T-cell (primary cell): Measurements from ENCODE around the gene ALOXE3. TPM values are rescaled to one million over a fixed set of nuclear protein-coding genes. Genes with fewer than 3 reads are reported as not detected.

Experiments
- ATAC-seq, 4 experiments: fragments of 200-7000 bp in 3 of 4; fragments of 150-1000 bp in 1 of 4; cut with Tn5 transposase; replicated peaks in 1 of 4; 1 replicate in 3 of 4; 2 replicates in 1 of 4; pipeline ENCODE4 v1.10.0; 2021; ENCODE audit warnings: moderate library complexity in 3 of 4, mild to moderate bottlenecking in 2 of 4, moderate number of reproducible peaks in 1 of 4
- CTCF ChIA-PET, 2 donors: fragments of 300-600 bp; sonication (Branson Sonifier 250); formaldehyde crosslinking; loops; one replicate each; lab custom pipeline; 2022; ENCODE audit warnings: antibody characterized with exemption in 2 of 2; lab: Charles Lee
- POLR2A ChIA-PET, 2 donors: fragments of 300-600 bp; sonication (Branson Sonifier 250); formaldehyde crosslinking; loops; one replicate each; lab custom pipeline; 2022; ENCODE audit warnings: antibody characterized with exemption in 2 of 2; lab: Charles Lee
- DNase-seq, 35 experiments: peaks; one replicate each; pipeline versions ENCODE4 v3.0.0 to v3.0.0-alpha.2; 2013 to 2023
- H3K27ac ChIP-seq: one replicate; pipeline ENCODE4 v1.5.1; 2013; ENCODE audit warnings: low read length
- H3K27me3 ChIP-seq, 2 experiments: replicated peaks in 1 of 2; 1 replicate in 1 of 2; 2 replicates in 1 of 2; pipeline versions ENCODE4 v1.6.1 to v1.7.0; 2013; ENCODE audit warnings: low read length in 1 of 2, mixed read lengths in 1 of 2; ENCODE audit not compliant: control insufficient read depth in 2 of 2, insufficient read depth in 2 of 2; ENCODE audit errors: extremely low read depth in 1 of 2
- H3K36me3 ChIP-seq, 2 donors: 1 replicate in 1 of 2; 2 replicates in 1 of 2; pipeline versions ENCODE4 v1.6.1 to v1.7.0; 2013; ENCODE audit warnings: low read length in 1 of 2; ENCODE audit not compliant: control insufficient read depth in 2 of 2, insufficient read depth in 1 of 2; ENCODE audit errors: extremely low read depth in 1 of 2
- H3K4me1 ChIP-seq, 2 experiments: 1 replicate in 1 of 2; 2 replicates in 1 of 2; pipeline versions ENCODE4 v1.6.1 to v1.7.0; 2013; ENCODE audit warnings: low read length in 2 of 2, mixed read lengths in 1 of 2; ENCODE audit not compliant: insufficient read depth in 2 of 2, control insufficient read depth in 1 of 2; ENCODE audit errors: extremely low read depth in 1 of 2
- H3K4me3 ChIP-seq, 2 donors: 1 replicate in 1 of 2; 2 replicates in 1 of 2; pipeline versions ENCODE4 v1.5.1 to v1.7.0; 2013; ENCODE audit warnings: mild to moderate bottlenecking in 2 of 2, low read length in 1 of 2, moderate library complexity in 1 of 2; ENCODE audit not compliant: control insufficient read depth in 1 of 2; ENCODE audit errors: extremely low read depth in 1 of 2
- H3K9me3 ChIP-seq: 2 replicates; pipeline ENCODE4 v1.7.0; 2013
- H3K27ac Mint-ChIP-seq, 2 donors: one replicate each; pipeline ENCODE4 v1.8.0; 2020 to 2021; ENCODE audit warnings: mild to moderate bottlenecking in 2 of 2, mixed read lengths in 2 of 2
- H3K27me3 Mint-ChIP-seq, 2 donors: one replicate each; pipeline ENCODE4 v1.8.0; 2021 to 2022; ENCODE audit warnings: mixed read lengths in 2 of 2
- H3K36me3 Mint-ChIP-seq: one replicate; pipeline ENCODE4 v1.8.0; 2021; ENCODE audit warnings: mixed read lengths
- H3K4me1 Mint-ChIP-seq, 3 donors: one replicate each; pipeline ENCODE4 v1.8.0; 2020 to 2022; ENCODE audit warnings: mixed read lengths in 3 of 3, mild to moderate bottlenecking in 1 of 3
- H3K4me3 Mint-ChIP-seq, 3 donors: one replicate each; pipeline ENCODE4 v1.8.0; 2020 to 2022; ENCODE audit warnings: mild to moderate bottlenecking in 3 of 3, mixed read lengths in 3 of 3, moderate library complexity in 3 of 3
- H3K9me3 Mint-ChIP-seq, 3 donors: one replicate each; pipeline ENCODE4 v1.8.0; 2020 to 2022; ENCODE audit warnings: mixed read lengths in 3 of 3
- WGBS: methylation state at CpG from one replicate; pipeline ENCODE4 v1.1.5; 2013; ENCODE audit warnings: missing lambda C conversion rate; ENCODE audit not compliant: insufficient coverage; 5-methylcytosine and 5-hydroxymethylcytosine counted together
- total RNA-seq, 35 experiments: library from RNA in 6 of 35; stranded (reverse) in 6 of 35; fragments of 120-200 nt in 1 of 35; gene quantifications; one replicate each; pipeline versions ENCODE4 v1.2.1 to v1.2.4 and lab custom pipeline; 2013 to 2026

Gene ALOXE3
- total RNA-seq, 5 donors from 2014 or later (not counting 1 experiment from before 2014, with no cell fraction given) = 0.13 to 1.2 (median 0.19) TPM; not detected in 1

DNA sequence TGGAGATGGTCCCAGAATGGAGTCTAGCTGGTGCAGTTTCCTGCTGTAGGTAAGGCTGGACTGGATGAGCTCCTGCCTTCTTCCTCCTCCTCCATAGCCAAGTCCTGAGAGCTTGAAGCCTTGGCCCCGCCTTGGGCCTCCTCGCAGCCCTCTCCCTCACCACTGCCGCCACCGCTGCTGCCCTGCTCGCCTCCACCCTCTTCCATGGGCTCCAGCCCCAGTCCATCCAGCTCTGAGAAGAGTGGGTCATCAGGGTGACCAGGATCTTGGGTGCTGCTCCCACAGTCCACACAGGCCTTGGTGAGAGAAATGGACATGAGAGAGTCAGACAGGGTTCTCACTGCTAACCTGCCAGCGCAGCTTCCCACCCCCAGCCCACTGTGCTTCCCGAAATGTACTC, 22.7 kb upstream of the ALOXE3 start:
- Histone ChIP-seq H3K4me3 (no peak overlapping the region), H3K27me3 (no peaks in the 10 kb centered on the region), H3K36me3 (peaks cover 21 to 61% of the 10 kb centered on the region in 2 donors), H3K9me3 (no peaks in the 10 kb centered on the region), H3K27ac (no peak overlapping the region), H3K4me1 (peaks cover 10 to 28% of the 10 kb centered on the region in 2 experiments)
- 100% methylated on average over 2 of the region's 7 CpGs for WGBS
- DNase-seq = peak in 3 of 35 experiments; percentile 6 to 22 (median 14)
- Mint-ChIP-seq H3K9me3 (no peaks in the 10 kb centered on the region), H3K27me3 (no peaks in the 10 kb centered on the region), H3K36me3 (peaks cover 26% of the 10 kb centered on the region), H3K4me3 (no peak overlapping the region), H3K27ac (no peak overlapping the region), H3K4me1 (peaks cover 0 to 18% (median 2%) of the 10 kb centered on the region in 3 donors)
- no peak for ATAC-seq
- POLR2A ChIA-PET = interaction anchor here (0.5 to 2.5 kb wide), 9 partner anchors 9 to 70 kb away, joined by 3 to 19 read pairs (median 6); partner anchors contain the start of gene AURKB (in 1 of the 2)
- CTCF ChIA-PET = interaction anchor here in 1 of 2 donors (1.1 kb wide), 1 partner anchor 18 kb away, joined by 3 read pairs; no protein-coding TSS in a partner anchor

DNA sequence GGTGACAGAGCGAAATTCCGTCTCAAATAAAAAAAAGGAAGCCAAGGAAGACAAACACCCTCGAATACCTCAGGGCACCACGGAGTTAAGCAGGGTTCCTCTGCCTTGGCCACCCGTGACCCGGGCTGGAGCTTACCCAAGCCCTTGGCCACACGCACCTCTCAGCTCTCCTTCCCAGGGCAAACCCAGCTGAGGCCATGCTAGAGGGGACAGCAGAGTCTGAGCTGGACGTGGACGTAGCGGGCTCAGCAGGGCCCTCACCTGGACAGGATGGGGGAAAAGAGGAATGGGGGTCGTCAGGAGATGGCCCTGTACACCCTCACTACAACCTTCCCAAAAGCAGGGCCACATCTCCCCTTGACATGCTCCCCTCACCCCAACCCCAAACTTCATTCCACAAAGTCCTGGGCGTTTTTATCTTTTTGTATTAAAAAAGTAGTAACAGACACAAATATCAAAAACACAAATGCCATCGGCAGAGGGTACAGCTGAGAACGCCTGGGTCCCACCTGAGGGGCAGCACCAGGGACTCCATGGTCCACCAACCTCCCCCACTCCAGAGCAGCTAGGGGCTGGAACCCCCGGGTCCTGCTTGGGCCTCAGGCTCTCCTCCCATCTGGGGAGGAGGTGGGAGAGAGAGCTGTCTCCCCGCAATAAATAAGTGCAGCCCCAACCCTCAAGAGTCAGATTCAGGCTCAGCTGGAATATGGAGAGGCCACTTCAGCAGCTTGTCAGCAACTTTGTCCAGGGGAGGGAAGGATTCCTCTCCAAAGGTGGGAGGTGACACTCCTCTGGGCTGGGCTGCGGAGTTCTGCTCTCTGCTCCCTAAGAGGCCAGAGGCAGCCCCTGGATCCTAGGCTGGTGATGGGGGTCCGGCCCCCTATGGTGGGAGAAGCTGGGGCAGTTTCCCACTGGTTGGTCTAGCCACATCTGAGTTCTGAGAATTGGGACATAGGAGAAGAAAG, 22.0 kb upstream of the ALOXE3 start:
- peaks cover 0 to 15% (median 2%) of the 10 kb centered on the region in 3 donors for H3K4me1 Mint-ChIP-seq
- peaks cover 24% of the 10 kb centered on the region for H3K36me3 Mint-ChIP-seq
- CTCF ChIA-PET = interaction anchor here (1.1 to 1.6 kb wide), 2 partner anchors 16 to 18 kb away, joined by 3 to 7 read pairs; no protein-coding TSS in a partner anchor
- no peak overlapping the region for H3K4me3 ChIP-seq
- H3K36me3 ChIP-seq = peaks cover 21 to 54% of the 10 kb centered on the region in 2 donors
- POLR2A ChIA-PET = interaction anchor here (0.5 to 2.5 kb wide), 12 partner anchors 8 to 138 kb away, joined by 3 to 19 read pairs (median 5); partner anchors contain the start of gene AURKB (in 1 of the 2)
- 98% methylated on average over 5 of the region's 18 CpGs for WGBS
- no peaks in the 10 kb centered on the region for H3K9me3 Mint-ChIP-seq
- peak overlapping the region in 1 of 2 donors; percentile 19 for H3K27ac Mint-ChIP-seq
- H3K27ac ChIP-seq = peak overlapping the region; percentile 20
- no peak overlapping the region for H3K4me3 Mint-ChIP-seq
- DNase-seq = peak in 5 of 35 experiments; percentile 4 to 32 (median 14)
- H3K27me3 ChIP-seq = no peaks in the 10 kb centered on the region
- no peaks in the 10 kb centered on the region for H3K27me3 Mint-ChIP-seq
- ATAC-seq = no peak
- no peaks in the 10 kb centered on the region for H3K9me3 ChIP-seq
- H3K4me1 ChIP-seq = peaks cover 10 to 28% of the 10 kb centered on the region in 2 experiments

DNA sequence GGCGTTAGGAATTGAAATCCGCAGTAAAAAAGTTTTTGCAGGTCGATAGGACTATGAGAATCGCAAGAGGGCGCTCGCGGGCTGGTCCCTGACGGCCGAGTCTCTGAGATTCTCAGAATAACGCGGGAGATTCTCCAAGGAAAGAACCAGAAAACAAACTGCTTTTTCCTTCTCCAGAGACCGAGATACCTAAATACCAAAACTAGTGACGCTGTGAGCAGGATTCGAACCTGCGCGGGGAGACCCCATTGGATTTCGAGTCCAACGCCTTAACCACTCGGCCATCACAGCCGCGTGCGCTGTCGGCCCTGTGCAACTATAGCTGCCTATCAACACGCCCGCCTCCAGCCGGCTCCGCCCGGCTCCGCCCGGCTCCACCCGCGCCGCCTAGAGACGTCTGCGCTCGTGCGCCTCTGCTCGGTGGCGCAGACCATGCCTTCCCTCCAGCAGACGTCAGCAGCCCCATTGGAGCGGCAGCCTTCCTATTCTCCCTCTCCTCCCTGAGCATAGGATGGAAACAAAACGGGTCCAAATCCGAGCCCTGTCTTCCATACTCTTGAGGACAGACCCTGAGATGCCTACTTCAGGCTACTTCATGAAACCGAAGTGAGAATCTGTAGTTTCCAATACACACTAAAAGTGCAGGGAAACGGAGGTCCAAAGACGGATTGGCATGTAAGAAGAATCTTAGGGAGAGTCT, 20.5 kb upstream of the ALOXE3 start:
- DNase-seq = peak; percentile 89 to 98 (median 94)
- H3K9me3 ChIP-seq = no peaks in the 10 kb centered on the region
- Mint-ChIP-seq H3K4me3 (no peak overlapping the region), H3K36me3 (peaks cover 17% of the 10 kb centered on the region), H3K27me3 (no peaks in the 10 kb centered on the region), H3K4me1 (peaks cover 0 to 12% (median 2%) of the 10 kb centered on the region in 3 donors), H3K9me3 (no peaks in the 10 kb centered on the region), H3K27ac (no peak overlapping the region)
- CTCF ChIA-PET = interaction anchor here (0.6 to 2.6 kb wide), 15 partner anchors 9 to 594 kb away, joined by 3 to 23 read pairs (median 5); no protein-coding TSS in a partner anchor
- H3K36me3 ChIP-seq = peaks cover 13 to 38% of the 10 kb centered on the region in 2 donors
- H3K27me3 ChIP-seq = peaks cover 0 to 3% of the 10 kb centered on the region in 2 experiments
- peak overlapping the region; percentile 68 to 74 for H3K4me3 ChIP-seq
- POLR2A ChIA-PET = interaction anchor here (1.0 to 1.4 kb wide), 5 partner anchors 9 to 109 kb away, joined by 3 to 7 read pairs (median 5); partner anchors contain the start of gene CTC1 (in 1 of the 2)
- H3K27ac ChIP-seq = peak overlapping the region; percentile 97
- peak; percentile 80 to 97 (median 94) for ATAC-seq
- peaks cover 10 to 28% of the 10 kb centered on the region in 2 experiments for H3K4me1 ChIP-seq
- under 1% methylated on average over 42 of the region's 46 CpGs for WGBS

DNA sequence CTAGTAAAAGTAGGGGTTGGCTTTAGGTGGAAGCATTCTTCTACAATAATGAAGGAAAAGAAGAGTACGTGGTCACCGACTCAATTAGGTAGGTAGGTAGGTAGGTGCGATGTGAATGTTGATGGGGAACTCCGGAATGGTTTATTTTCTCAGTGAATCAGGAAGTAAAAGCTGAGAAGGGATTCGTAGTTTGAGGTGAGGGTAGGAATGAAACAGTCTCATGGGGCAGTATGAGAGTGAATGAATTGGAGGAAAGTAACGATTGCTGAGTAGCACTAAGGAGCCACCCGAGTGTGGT, 20.0 kb upstream of the ALOXE3 start:
- DNase-seq = no peak
- H3K36me3 Mint-ChIP-seq = peaks cover 14% of the 10 kb centered on the region
- Histone ChIP-seq H3K27me3 (peaks cover 0 to 7% of the 10 kb centered on the region in 2 experiments), H3K36me3 (peaks cover 11 to 33% of the 10 kb centered on the region in 2 donors), H3K9me3 (no peaks in the 10 kb centered on the region), H3K4me3 (peak overlapping the region; percentile 68 to 74), H3K27ac (peak overlapping the region; percentile 97), H3K4me1 (peaks cover 10 to 28% of the 10 kb centered on the region in 2 experiments)
- ChIA-PET POLR2A (interaction anchor here (0.5 to 1.2 kb wide), 7 partner anchors 8 to 907 kb away, joined by 3 to 7 read pairs (median 5); partner anchors contain the start of gene CTC1 (in 1 of the 2)), CTCF (interaction anchor here (0.6 to 2.6 kb wide), 17 partner anchors 10 to 595 kb away, joined by 3 to 23 read pairs (median 5); no protein-coding TSS in a partner anchor)
- ATAC-seq = peak in 2 of 4 experiments; percentile 0
- no peaks in the 10 kb centered on the region for H3K9me3 Mint-ChIP-seq
- no peak overlapping the region for H3K4me3 Mint-ChIP-seq
- 0% methylated on average over 5 of the region's 7 CpGs for WGBS
- H3K27ac Mint-ChIP-seq = no peak overlapping the region
- no peaks in the 10 kb centered on the region for H3K27me3 Mint-ChIP-seq
- H3K4me1 Mint-ChIP-seq = peaks cover 0 to 9% (median 2%) of the 10 kb centered on the region in 3 donors

DNA sequence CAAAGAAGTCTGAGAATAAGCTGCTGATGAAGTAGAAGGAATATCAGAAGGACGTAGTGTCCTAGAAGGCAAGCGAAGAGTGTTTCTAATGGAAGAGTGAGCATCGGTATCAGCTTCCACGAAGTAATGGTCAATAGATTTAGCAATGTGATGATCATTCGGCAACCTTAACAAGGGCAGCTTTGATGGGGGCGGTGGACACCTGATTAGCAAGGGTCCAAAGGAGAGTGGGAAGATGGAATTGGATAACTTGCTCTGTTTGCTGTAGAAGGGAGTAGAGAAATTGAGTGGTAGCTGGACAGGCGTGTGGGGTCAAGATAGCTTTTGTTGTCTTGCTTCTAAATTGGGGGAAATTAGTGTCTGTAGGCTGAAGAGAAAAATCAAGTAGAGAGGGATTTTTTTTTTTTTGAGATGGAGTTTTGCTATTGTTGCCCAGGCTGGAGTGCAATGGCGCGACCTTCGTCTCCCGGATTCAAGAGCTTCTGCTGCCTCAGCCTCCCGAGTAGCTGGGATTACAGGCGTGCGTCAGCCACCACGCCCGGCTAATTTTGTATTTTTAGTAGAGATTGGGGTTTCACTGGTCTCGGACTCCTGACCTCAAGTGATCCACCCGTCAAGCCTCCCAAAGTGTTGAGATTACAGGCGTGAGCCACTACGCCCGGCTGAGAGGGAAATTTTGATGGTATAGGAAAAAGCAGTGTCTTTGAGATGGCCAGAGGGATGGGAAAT, 19.5 kb upstream of the ALOXE3 start:
- Mint-ChIP-seq H3K27me3 (no peaks in the 10 kb centered on the region), H3K27ac (no peak overlapping the region), H3K9me3 (no peaks in the 10 kb centered on the region), H3K4me3 (no peak overlapping the region), H3K4me1 (peaks cover 0 to 9% (median 2%) of the 10 kb centered on the region in 3 donors), H3K36me3 (peaks cover 14% of the 10 kb centered on the region)
- no peaks in the 10 kb centered on the region for H3K9me3 ChIP-seq
- peak overlapping the region; percentile 97 for H3K27ac ChIP-seq
- H3K4me1 ChIP-seq = peaks cover 10 to 28% of the 10 kb centered on the region in 2 experiments
- H3K36me3 ChIP-seq = peaks cover 11 to 30% of the 10 kb centered on the region in 2 donors
- DNase-seq (peak in 2 of 35 experiments; percentile 7 to 17), ATAC-seq (no peak)
- peaks cover 0 to 11% of the 10 kb centered on the region in 2 experiments for H3K27me3 ChIP-seq
- POLR2A ChIA-PET = interaction anchor here (0.5 to 1.1 kb wide), 4 partner anchors 8 to 906 kb away, joined by 3 to 7 read pairs (median 5); no protein-coding TSS in a partner anchor
- 36% methylated on average over 16 of the region's 21 CpGs for WGBS
- CTCF ChIA-PET = interaction anchor here (0.6 to 2.6 kb wide), 11 partner anchors 13 to 595 kb away, joined by 3 to 23 read pairs (median 5); partner anchors contain the start of gene TMEM107 (in 1 of the 2)
- H3K4me3 ChIP-seq = peak overlapping the region; percentile 68 to 74
